Right lobe of liver (tissue), 6 donors: ENCODE measurements around the gene MYO5C. TPM values are rescaled to one million over a fixed set of nuclear protein-coding genes. Genes with fewer than 3 reads are reported as not detected.

ENCODE experiments used
- ATAC-seq, 4 donors: fragments of 200-7000 bp; cut with Tn5 transposase; one replicate each; pipeline ENCODE4 v1.9.1; 2020; ENCODE audit warnings: mild to moderate bottlenecking in 4 of 4, moderate library complexity in 4 of 4
- DNase-seq, 3 donors: peaks; one replicate each; pipeline ENCODE4 v3.0.0-alpha.2; 2020
- H3K27ac ChIP-seq, 3 donors: fragments of 200-600 bp; one replicate each; pipeline ENCODE4 v1.8.0; 2022
- H3K27me3 ChIP-seq, 2 donors: fragments of 200-600 bp; one replicate each; pipeline ENCODE4 v1.8.0; 2022
- H3K36me3 ChIP-seq, 4 donors: fragments of 200-600 bp; sonication (generic) in 1 of 4; one replicate each; pipeline versions ENCODE4 v1.5.1 to v1.8.0; 2017 to 2022; ENCODE audit warnings: control low read depth in 1 of 4
- H3K4me1 ChIP-seq, 4 donors: fragments of 200-600 bp; sonication (generic) in 1 of 4; one replicate each; pipeline versions ENCODE4 v1.5.1 to v1.8.0; 2017 to 2022; ENCODE audit warnings: control low read depth in 1 of 4
- H3K4me3 ChIP-seq, 3 donors: fragments of 200-600 bp; one replicate each; pipeline ENCODE4 v1.8.0; 2022
- H3K9me3 ChIP-seq, 4 donors: fragments of 200-600 bp; sonication (generic) in 1 of 4; one replicate each; pipeline versions ENCODE4 v1.5.1 to v1.8.0; 2017 to 2022; ENCODE audit warnings: control low read depth in 1 of 4
- POLR2A ChIP-seq: fragments of 450-650 bp; IDR thresholded peaks from one replicate; pipeline ENCODE4 v1.6.1; 2017; ENCODE audit warnings: antibody characterized with exemption, mild to moderate bottlenecking
- WGBS: methylation state at CpG from one replicate; pipeline ENCODE4 v1.1.6; 2018; ENCODE audit warnings: low coverage, low lambda C conversion rate; ENCODE audit not compliant: insufficient coverage; ENCODE audit errors: missing lambda C conversion rate; 5-methylcytosine and 5-hydroxymethylcytosine counted together
- intact Hi-C, 2 donors: fragments of 100-400 bp; cut with DNase I; formaldehyde crosslinking; loops; one replicate each; pipeline versions ENCODE4 v1.11.2 to v1.14.1; 2022
- total RNA-seq, 6 experiments: library from RNA; depleted of rRNA in 2 of 6; stranded (reverse); fragments of >200 nt in 2 of 6; fragmentation: NEBNext Ultra II Directional in 3 of 6; extraction: Animal tissue kit (Norgen Biotek cat#: 25700) in 3 of 6; gene quantifications; one replicate each; pipeline versions ENCODE4 v1.1.0 to v1.2.4, GENCODE V29; 2016 to 2023
- TF ChIP-seq, protein P1 (sequence below), 4 donors: fragments of 200-600 bp in 3 of 4; fragments of 450-650 bp in 1 of 4; IDR thresholded peaks; one replicate each; pipeline versions ENCODE4 v1.5.1 to v1.8.0; 2016 to 2022; ENCODE audit warnings: antibody characterized with exemption in 4 of 4, mild to moderate bottlenecking in 2 of 4
- donor health status: DM: no; HTN: yes; CAD: no.
- donor health status: DM: no; HTN: no; CAD: no.
- donor health status: DM: no; HTN: no; CAD: no.
- donor health status: DM: no; HTN: yes; CAD: no.
- donor health status: DM: no; HTN: yes; CAD: no.

The MYO5C gene
- total RNA-seq, 6 experiments from 2014 or later, result 5.8 to 10.2 (median 7.1) TPM

DNA sequence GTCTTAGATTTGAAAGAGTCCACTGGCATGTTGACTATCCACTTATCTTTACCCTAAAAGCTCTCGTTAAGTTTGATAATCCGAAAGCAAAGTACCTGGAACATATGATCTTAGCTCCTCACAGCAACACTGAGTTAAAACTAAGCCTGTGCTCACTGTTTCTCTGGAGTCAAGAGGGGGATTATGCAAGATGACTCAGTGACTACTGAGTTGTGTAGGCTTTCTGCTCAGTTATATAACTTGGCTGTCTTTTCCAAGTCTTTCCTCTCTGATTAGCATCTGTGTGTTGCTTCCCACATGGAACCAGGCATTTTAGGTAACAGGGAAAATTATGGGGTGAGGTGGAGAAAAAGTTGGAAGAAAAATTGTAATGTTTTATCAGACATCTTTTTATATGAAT is 31.2 kb upstream of the MYO5C start:
- Histone ChIP-seq H3K27ac (no peak overlapping the region), H3K9me3 (no peaks in the 10 kb centered on the region), H3K36me3 (peaks cover 0 to 5% (median 1%) of the 10 kb centered on the region in 4 donors), H3K4me1 (no peaks in the 10 kb centered on the region), H3K4me3 (no peak overlapping the region), H3K27me3 (no peaks in the 10 kb centered on the region)
- DNase-seq, result no peak
- no peak for ATAC-seq
- WGBS, result 81% methylated on average over 2 of the region's 2 CpGs
- intact Hi-C loops, result no loop called here
- no peak for TF ChIP-seq POLR2A
- TF ChIP-seq, protein P1, sequence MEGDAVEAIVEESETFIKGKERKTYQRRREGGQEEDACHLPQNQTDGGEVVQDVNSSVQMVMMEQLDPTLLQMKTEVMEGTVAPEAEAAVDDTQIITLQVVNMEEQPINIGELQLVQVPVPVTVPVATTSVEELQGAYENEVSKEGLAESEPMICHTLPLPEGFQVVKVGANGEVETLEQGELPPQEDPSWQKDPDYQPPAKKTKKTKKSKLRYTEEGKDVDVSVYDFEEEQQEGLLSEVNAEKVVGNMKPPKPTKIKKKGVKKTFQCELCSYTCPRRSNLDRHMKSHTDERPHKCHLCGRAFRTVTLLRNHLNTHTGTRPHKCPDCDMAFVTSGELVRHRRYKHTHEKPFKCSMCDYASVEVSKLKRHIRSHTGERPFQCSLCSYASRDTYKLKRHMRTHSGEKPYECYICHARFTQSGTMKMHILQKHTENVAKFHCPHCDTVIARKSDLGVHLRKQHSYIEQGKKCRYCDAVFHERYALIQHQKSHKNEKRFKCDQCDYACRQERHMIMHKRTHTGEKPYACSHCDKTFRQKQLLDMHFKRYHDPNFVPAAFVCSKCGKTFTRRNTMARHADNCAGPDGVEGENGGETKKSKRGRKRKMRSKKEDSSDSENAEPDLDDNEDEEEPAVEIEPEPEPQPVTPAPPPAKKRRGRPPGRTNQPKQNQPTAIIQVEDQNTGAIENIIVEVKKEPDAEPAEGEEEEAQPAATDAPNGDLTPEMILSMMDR (IDR thresholded peaks at IDR 0.05), result no peak

DNA sequence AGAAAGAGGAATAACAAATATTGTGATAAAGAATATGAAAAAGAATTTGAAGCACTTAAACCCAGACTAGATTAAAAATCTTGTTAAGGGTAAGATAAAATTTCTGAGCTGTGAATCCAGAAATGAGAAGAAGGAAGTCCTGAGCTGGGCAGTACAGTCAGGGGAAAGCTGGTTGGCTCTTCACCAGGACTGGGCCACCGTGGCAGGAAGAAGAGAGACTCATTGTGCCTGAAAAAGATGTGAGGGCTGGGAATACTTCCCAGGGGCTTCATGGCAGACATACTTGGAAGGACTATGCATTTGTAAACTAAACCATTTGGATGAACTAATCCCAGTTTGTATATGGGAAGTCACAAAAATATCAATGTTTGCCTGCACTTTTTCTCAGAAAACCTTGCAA is 28.5 kb upstream of the MYO5C start:
- TF ChIP-seq POLR2A, result no peak
- TF ChIP-seq, protein P1 (IDR thresholded peaks at IDR 0.05), result no peak
- no peak overlapping the region for H3K27ac ChIP-seq
- intact Hi-C loops, result no loop called here
- no peaks in the 10 kb centered on the region for H3K27me3 ChIP-seq
- WGBS, result 33% methylated on average over 1 of the region's 1 CpG
- H3K36me3 ChIP-seq, result peaks cover 0 to 5% (median 1%) of the 10 kb centered on the region in 4 donors
- no peaks in the 10 kb centered on the region for H3K9me3 ChIP-seq
- no peaks in the 10 kb centered on the region for H3K4me1 ChIP-seq
- H3K4me3 ChIP-seq, result no peak overlapping the region
- no peak for DNase-seq
- no peak for ATAC-seq

GRCh38 chr15:52318729-52319500 is 23.3 kb upstream of the MYO5C start:
- H3K9me3 ChIP-seq, result no peaks in the 10 kb centered on the region
- no peaks in the 10 kb centered on the region for H3K27me3 ChIP-seq
- peak in 2 of 3 donors; percentile 39 to 61 for DNase-seq
- TF ChIP-seq, protein P1 (IDR thresholded peaks at IDR 0.05), result no peak
- TF ChIP-seq POLR2A, result no peak
- peak in 3 of 4 donors; percentile 42 to 65 (median 45) for ATAC-seq
- no peak overlapping the region for H3K27ac ChIP-seq
- no peaks in the 10 kb centered on the region for H3K4me1 ChIP-seq
- WGBS, result 82% methylated on average over 7 of the region's 13 CpGs
- intact Hi-C loops, result no loop called here
- H3K36me3 ChIP-seq, result peaks cover 0 to 5% (median 1%) of the 10 kb centered on the region in 4 donors
- H3K4me3 ChIP-seq, result no peak overlapping the region

DNA sequence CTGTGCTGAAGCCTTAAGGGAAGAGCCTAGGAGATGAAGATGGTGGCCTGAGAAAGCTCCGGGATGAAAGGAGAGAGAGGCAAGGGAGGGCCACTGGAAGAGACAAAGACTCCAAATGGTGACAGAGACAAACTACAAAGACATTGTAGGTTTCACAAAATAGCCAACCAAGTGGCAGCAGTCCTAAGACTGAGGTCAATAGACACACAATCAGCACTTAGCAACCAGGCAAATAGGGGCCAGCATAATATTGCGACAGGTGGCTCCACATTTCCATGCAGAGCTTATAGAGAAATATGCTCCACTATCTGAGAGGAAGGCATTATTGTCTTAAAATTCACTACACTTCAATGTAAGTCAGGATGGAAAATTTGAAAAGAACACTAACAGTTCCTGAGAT is 22.1 kb upstream of the MYO5C start:
- no peaks in the 10 kb centered on the region for H3K27me3 ChIP-seq
- WGBS, result 86% methylated on average over 1 of the region's 2 CpGs
- TF ChIP-seq, protein P1 (IDR thresholded peaks at IDR 0.05), result no peak
- TF ChIP-seq POLR2A, result no peak
- DNase-seq (no peak), ATAC-seq (no peak)
- no peak overlapping the region for H3K4me3 ChIP-seq
- H3K27ac ChIP-seq, result no peak overlapping the region
- intact Hi-C loops, result no loop called here
- H3K4me1 ChIP-seq, result no peaks in the 10 kb centered on the region
- H3K36me3 ChIP-seq, result peaks cover 0 to 5% (median 0%) of the 10 kb centered on the region in 4 donors
- no peaks in the 10 kb centered on the region for H3K9me3 ChIP-seq
